Activated CD8-positive, alpha-beta T cell treated with anti-CD3 and anti-CD28 coated beads for 36 hours (primary cell): ENCODE measurements around the gene SVBP. TPM values are rescaled to one million over a fixed set of nuclear protein-coding genes. Genes with fewer than 3 reads are reported as not detected.

Source experiments
- ATAC-seq: fragments of 200-7000 bp; cut with Tn5 transposase; one replicate; pipeline ENCODE4 v1.10.0; 2021; ENCODE audit warnings: mild to moderate bottlenecking, moderate library complexity
- CTCF ChIA-PET: fragments of 350-600 bp; sonication (Branson Sonifier 250); formaldehyde crosslinking; loops from one replicate; lab custom pipeline; 2021; ENCODE audit warnings: antibody characterized with exemption; lab: Charles Lee
- POLR2A ChIA-PET: fragments of 350-600 bp; sonication (Branson Sonifier 250); formaldehyde crosslinking; loops from one replicate; lab custom pipeline; 2021; ENCODE audit warnings: antibody characterized with exemption; lab: Charles Lee
- DNase-seq: peaks from one replicate; pipeline ENCODE4 v3.0.0-alpha.2; 2020
- H3K27ac Mint-ChIP-seq: one replicate; pipeline ENCODE4 v1.8.0; 2021; ENCODE audit warnings: mild to moderate bottlenecking, mixed read lengths
- H3K27me3 Mint-ChIP-seq: one replicate; pipeline ENCODE4 v1.8.0; 2021; ENCODE audit warnings: mixed read lengths
- H3K36me3 Mint-ChIP-seq: one replicate; pipeline ENCODE4 v1.8.0; 2021; ENCODE audit warnings: low read depth, mixed read lengths
- H3K4me1 Mint-ChIP-seq: one replicate; pipeline ENCODE4 v1.8.0; 2021; ENCODE audit warnings: low read depth, mixed read lengths
- H3K4me3 Mint-ChIP-seq: one replicate; pipeline ENCODE4 v1.8.0; 2021; ENCODE audit warnings: mild to moderate bottlenecking, moderate library complexity, mixed read lengths
- H3K9me3 Mint-ChIP-seq: one replicate; pipeline ENCODE4 v1.8.0; 2021; ENCODE audit warnings: mixed read lengths
- CTCF ChIP-seq: fragments of 200-600 bp; IDR thresholded peaks from one replicate; pipeline ENCODE4 v1.8.0; 2022; ENCODE audit warnings: antibody characterized with exemption, mild to moderate bottlenecking
- intact Hi-C: fragments of 100-400 bp; cut with micrococcal nuclease; formaldehyde crosslinking; loops from one replicate; pipeline ENCODE4 v1.10.0; 2022
- total RNA-seq, 2 experiments: library from RNA; stranded (reverse); gene quantifications; one replicate each; pipeline ENCODE4 v1.2.3, GENCODE V29; 2021

SVBP gene
- total RNA-seq, 2 experiments from 2014 or later, result 12.2 to 14.3 TPM

GRCh38 chr1:42848823-42849537 is 31.8 kb upstream of the SVBP start:
- no peaks in the 10 kb centered on the region for H3K27me3 Mint-ChIP-seq
- H3K27ac Mint-ChIP-seq, result peak overlapping the region; percentile 17
- ChIA-PET POLR2A (interaction anchor here (1.9 kb wide), 1 partner anchor 33 kb away, joined by 5 read pairs; the partner anchor contains the start of gene ERMAP), CTCF (interaction anchor here (1.2 to 4.0 kb wide), 5 partner anchors 9 to 224 kb away, joined by 3 to 16 read pairs (median 4); no protein-coding TSS in a partner anchor)
- H3K4me3 Mint-ChIP-seq, result no peak overlapping the region
- DNase-seq, result no peak
- peaks cover 32% of the 10 kb centered on the region for H3K4me1 Mint-ChIP-seq
- H3K9me3 Mint-ChIP-seq, result peaks cover 5% of the 10 kb centered on the region
- H3K36me3 Mint-ChIP-seq, result peaks cover 50% of the 10 kb centered on the region
- no peak for TF ChIP-seq CTCF
- no peak for ATAC-seq
- intact Hi-C loops, result no loop called here

GRCh38 chr1:42847721-42848460 is 30.7 kb upstream of the SVBP start:
- H3K9me3 Mint-ChIP-seq, result peaks cover 5% of the 10 kb centered on the region
- H3K27me3 Mint-ChIP-seq, result no peaks in the 10 kb centered on the region
- no peak for TF ChIP-seq CTCF
- peaks cover 32% of the 10 kb centered on the region for H3K4me1 Mint-ChIP-seq
- H3K27ac Mint-ChIP-seq, result peak overlapping the region; percentile 84
- intact Hi-C loops, result no loop called here
- H3K4me3 Mint-ChIP-seq, result peak overlapping the region; percentile 92
- peak; percentile 24 for ATAC-seq
- POLR2A ChIA-PET, result interaction anchor here (0.9 to 1.9 kb wide), 5 partner anchors 12 to 164 kb away, joined by 3 to 5 read pairs (median 4); partner anchors contain the start of genes C1orf50, ERMAP and P3H1
- peaks cover 58% of the 10 kb centered on the region for H3K36me3 Mint-ChIP-seq
- CTCF ChIA-PET, result interaction anchor here (1.2 to 4.0 kb wide), 8 partner anchors 12 to 226 kb away, joined by 3 to 16 read pairs (median 5); no protein-coding TSS in a partner anchor
- DNase-seq, result peak; percentile 59

- H3K4me1 Mint-ChIP-seq, result peaks cover 28% of the 10 kb centered on the region
- ChIA-PET POLR2A (interaction anchor here (0.7 to 2.9 kb wide), 6 partner anchors 24 to 164 kb away, joined by 3 to 10 read pairs (median 4); partner anchors contain the start of genes C1orf50, ERMAP, P3H1 and SVBP), CTCF (interaction anchor here (0.9 to 4.0 kb wide), 14 partner anchors 9 to 226 kb away, joined by 3 to 16 read pairs (median 6); partner anchors contain the start of genes C1orf50, P3H1 and SVBP)
- peak; percentile 11 for DNase-seq
- H3K27ac Mint-ChIP-seq, result peak overlapping the region; percentile 84
- ATAC-seq, result no peak
- peak overlapping the region; percentile 92 for H3K4me3 Mint-ChIP-seq
- intact Hi-C loops, result no loop called here
- no peak for TF ChIP-seq CTCF
- no peaks in the 10 kb centered on the region for H3K27me3 Mint-ChIP-seq
- H3K9me3 Mint-ChIP-seq, result peaks cover 5% of the 10 kb centered on the region
- H3K36me3 Mint-ChIP-seq, result peaks cover 54% of the 10 kb centered on the region
Observed at GRCh38 chr1:42847111-42847595, 30.0 kb upstream of the SVBP start.

GRCh38 chr1:42846257-42847110 is 29.3 kb upstream of the SVBP start, which contains the start of gene ZNF691:
TSS of gene ZNF691 (plus strand) at chr1:42846613. CDS start at chr1:42849659, 3,046 bp downstream.
- peaks cover 49% of the 10 kb centered on the region for H3K36me3 Mint-ChIP-seq
- peak within 1 kb of the TSS; percentile 84 for H3K27ac Mint-ChIP-seq
- intact Hi-C loops, result no loop called here
- no peaks in the 10 kb centered on the region for H3K27me3 Mint-ChIP-seq
- peaks cover 28% of the 10 kb centered on the region for H3K4me1 Mint-ChIP-seq
- ChIA-PET CTCF (interaction anchor here (0.9 to 4.0 kb wide), 19 partner anchors 8 to 390 kb away, joined by 3 to 16 read pairs (median 4); partner anchors contain the start of genes C1orf50, P3H1, PPCS and SVBP), POLR2A (interaction anchor here (0.6 to 2.9 kb wide), 11 partner anchors 12 to 325 kb away, joined by 3 to 10 read pairs (median 3); partner anchors contain the start of genes C1orf50, ERMAP, P3H1 and SVBP)
- peak; percentile 25 for TF ChIP-seq CTCF
- DNase-seq, result peak; percentile 95
- peak within 1 kb of the TSS; percentile 92 for H3K4me3 Mint-ChIP-seq
- H3K9me3 Mint-ChIP-seq, result peaks cover 5% of the 10 kb centered on the region
- peak; percentile 96 for ATAC-seq
